Midbrain (tissue), 1 donor: Measurements from ENCODE around the gene COL23A1.

Source experiments
- DNase-seq: peaks from one replicate; lab custom pipeline; 2025; lab: John Stamatoyannopoulos, UW

The COL23A1 gene

GRCh38 chr5:178391480-178391879 is 198.7 kb downstream of the COL23A1 start:
- no peak for DNase-seq

GRCh38 chr5:178389796-178390195 is 200.4 kb downstream of the COL23A1 start:
- no peak for DNase-seq

GRCh38 chr5:178389026-178389729 is 201.0 kb downstream of the COL23A1 start:
- DNase-seq: no peak

GRCh38 chr5:178388386-178389025 is 201.7 kb downstream of the COL23A1 start:
- no peak for DNase-seq

- no peak for DNase-seq
Measured at GRCh38 chr5:178387856-178388190, 202.4 kb downstream of the COL23A1 start.

- DNase-seq: no peak
Measured at GRCh38 chr5:178387061-178387855, 202.9 kb downstream of the COL23A1 start.

- no peak for DNase-seq
Measured at GRCh38 chr5:178386336-178386931, 203.8 kb downstream of the COL23A1 start.

GRCh38 chr5:178385496-178385890 is 204.7 kb downstream of the COL23A1 start:
- no peak for DNase-seq

- DNase-seq: no peak
Measured at GRCh38 chr5:178384816-178385495, 205.2 kb downstream of the COL23A1 start.

- DNase-seq: no peak
Measured at GRCh38 chr5:178383919-178384815, 206.0 kb downstream of the COL23A1 start.

GRCh38 chr5:178383301-178383918 is 206.8 kb downstream of the COL23A1 start:
- no peak for DNase-seq

GRCh38 chr5:178382754-178383164 is 207.4 kb downstream of the COL23A1 start:
- DNase-seq: no peak

GRCh38 chr5:178381921-178382695 is 208.1 kb downstream of the COL23A1 start:
- DNase-seq: no peak

- DNase-seq: no peak
Measured at GRCh38 chr5:178381206-178381605, 209.0 kb downstream of the COL23A1 start.

- no peak for DNase-seq
Measured at GRCh38 chr5:178380541-178381074, 209.6 kb downstream of the COL23A1 start.

- no peak for DNase-seq
Measured at GRCh38 chr5:178380086-178380485, 210.1 kb downstream of the COL23A1 start.

- DNase-seq: no peak
Measured at GRCh38 chr5:178378527-178379484, 211.4 kb downstream of the COL23A1 start.

- no peak for DNase-seq
Measured at GRCh38 chr5:178377583-178378270, 212.5 kb downstream of the COL23A1 start.
